Heart left ventricle (tissue), 13 donors: ENCODE data around the gene CNGB1.

Experiments used
- POLR2A ChIP-seq, 2 donors: fragments of 450-650 bp; IDR thresholded peaks; one replicate each; pipeline ENCODE4 v1.6.1; 2017; ENCODE audit warnings: antibody characterized with exemption in 2 of 2, mild to moderate bottlenecking in 2 of 2, moderate library complexity in 2 of 2
- TF ChIP-seq, protein P1 (sequence below), 12 donors: fragments of 200-600 bp; sonication (generic) in 4 of 12; IDR thresholded peaks; one replicate each; pipeline versions ENCODE4 v1.5.0 to v1.8.0; 2018 to 2022; ENCODE audit warnings: antibody characterized with exemption in 12 of 12, mild to moderate bottlenecking in 5 of 12
- donor health status: ischemic (EF 13 %, LVEDD 7.1; RV severe dilation, severe dysfunction).
- donor health status: DM: no; HTN: yes; CAD: no.
- donor health status: DM: no; HTN: no; CAD: no.
- donor health status: ischemic (EF 25% LVEDD 6.9; RV normal size, moderate dysfunction).
- donor health status: ischemic (EF 25% LVEDD 5.7; RV mildly dilated, moderate dysfunction).
- donor health status: ischemic (EF 35%, LVEDD 5.7; RV mildly dilated, moderate dysfunction).
- donor health status: nonischemic (EF 11% LVEDD 7.7; RV severe dilation, severe dysfunction).
- donor health status: DM: yes; HTN: yes; CAD: no.
- donor health status: PGD.
- donor health status: ischemic (EF 29% LVEDD 5.4; RV normal size, mild dysfunction).
- donor health status: nonischemic (EF 23%, LVEDD 6.1; RV moderate dilation, normal function).

DNA sequence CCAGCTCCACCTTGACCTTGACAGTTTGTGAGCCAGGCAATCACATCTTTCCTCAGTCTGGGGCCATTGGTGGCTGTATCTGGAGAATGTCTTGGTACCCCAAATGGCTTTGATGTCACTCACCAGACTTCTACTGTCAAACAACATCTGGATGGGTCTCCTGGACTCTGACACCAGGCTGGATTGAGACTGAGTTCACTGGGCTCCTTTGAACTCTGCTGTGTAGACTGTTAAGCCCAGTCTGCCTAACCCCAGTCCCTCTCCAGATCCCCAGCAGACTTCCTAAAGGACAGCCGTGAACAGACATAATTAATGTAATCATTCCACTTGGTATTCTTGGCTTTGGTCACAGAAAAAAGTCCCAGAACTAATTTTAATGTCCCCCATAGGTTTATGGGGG, 84.5 kb downstream of the CNGB1 start:
- TF ChIP-seq, protein P1, sequence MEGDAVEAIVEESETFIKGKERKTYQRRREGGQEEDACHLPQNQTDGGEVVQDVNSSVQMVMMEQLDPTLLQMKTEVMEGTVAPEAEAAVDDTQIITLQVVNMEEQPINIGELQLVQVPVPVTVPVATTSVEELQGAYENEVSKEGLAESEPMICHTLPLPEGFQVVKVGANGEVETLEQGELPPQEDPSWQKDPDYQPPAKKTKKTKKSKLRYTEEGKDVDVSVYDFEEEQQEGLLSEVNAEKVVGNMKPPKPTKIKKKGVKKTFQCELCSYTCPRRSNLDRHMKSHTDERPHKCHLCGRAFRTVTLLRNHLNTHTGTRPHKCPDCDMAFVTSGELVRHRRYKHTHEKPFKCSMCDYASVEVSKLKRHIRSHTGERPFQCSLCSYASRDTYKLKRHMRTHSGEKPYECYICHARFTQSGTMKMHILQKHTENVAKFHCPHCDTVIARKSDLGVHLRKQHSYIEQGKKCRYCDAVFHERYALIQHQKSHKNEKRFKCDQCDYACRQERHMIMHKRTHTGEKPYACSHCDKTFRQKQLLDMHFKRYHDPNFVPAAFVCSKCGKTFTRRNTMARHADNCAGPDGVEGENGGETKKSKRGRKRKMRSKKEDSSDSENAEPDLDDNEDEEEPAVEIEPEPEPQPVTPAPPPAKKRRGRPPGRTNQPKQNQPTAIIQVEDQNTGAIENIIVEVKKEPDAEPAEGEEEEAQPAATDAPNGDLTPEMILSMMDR (IDR thresholded peaks at IDR 0.05) = no peak
- TF ChIP-seq POLR2A (IDR thresholded peaks at IDR 0.05) = no peak
